Activated CD4-positive, CD25-positive, alpha-beta regulatory T cell (primary cell): ENCODE measurements around the gene TIMM21.

Experiments used
- DNase-seq, 4 experiments: peaks; one replicate each; lab custom pipeline; 2025; lab: John Stamatoyannopoulos, UW

Gene TIMM21

DNA sequence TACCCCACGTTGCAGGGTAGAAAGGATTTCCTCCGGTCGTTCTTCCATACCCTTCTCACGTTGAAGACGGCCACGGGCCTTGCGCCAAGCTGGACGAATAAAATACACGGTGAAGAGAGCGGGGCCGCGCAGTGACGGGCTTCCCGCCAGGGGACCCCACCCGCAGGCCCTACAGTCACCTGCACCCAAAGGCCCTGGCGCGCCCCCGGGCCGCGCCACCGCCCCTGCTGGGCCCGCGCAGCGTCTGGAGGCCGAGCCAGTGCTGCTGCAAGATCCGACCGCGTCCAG is 888 bp upstream of the TIMM21 start:
- DNase-seq = no peak

DNA sequence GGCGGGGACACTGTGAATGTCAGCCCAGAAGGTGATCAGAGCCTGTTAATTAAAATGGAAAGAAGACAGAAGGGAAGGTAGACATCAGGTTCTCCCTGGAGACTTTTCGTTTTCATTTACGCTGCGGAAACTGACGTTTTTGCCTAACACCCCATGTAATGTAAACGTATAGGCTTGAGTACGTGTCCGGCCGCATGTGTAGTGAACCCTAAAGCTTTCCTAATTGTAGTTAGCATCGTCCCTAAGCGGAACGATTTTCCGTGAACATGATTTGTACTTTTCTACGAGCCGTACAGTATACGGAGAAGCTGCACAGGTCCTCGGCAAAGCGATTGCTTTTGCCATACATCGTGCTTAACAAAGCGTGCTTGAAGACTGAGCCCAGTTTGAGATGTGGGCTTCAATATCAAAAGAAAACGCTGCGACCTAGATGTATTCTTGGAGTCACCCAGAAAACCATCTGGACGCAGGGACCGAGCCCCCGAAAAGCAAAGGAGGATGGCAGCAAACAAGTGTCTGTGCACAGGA is 284 bp downstream of the TIMM21 start:
- no peak for DNase-seq

DNA sequence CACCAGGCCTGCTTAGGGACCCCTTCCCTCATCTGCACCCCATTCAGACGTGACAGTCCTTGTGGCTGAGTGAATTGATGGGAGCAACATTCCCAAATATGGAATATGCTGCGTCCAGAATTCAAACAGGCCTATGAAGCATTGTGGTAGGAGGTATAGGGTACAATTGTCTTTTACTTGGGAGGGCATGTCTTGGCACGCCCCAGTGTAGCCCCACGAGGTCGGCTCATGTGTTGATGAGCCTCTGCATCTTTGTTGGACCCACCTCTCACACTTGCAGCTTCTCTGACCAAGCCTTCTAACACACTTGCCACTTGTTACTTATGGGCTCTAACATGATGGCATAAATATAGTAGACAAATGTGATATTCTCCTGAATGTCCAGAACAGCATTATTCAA is 1.6 kb downstream of the TIMM21 start:
- DNase-seq = no peak

DNA sequence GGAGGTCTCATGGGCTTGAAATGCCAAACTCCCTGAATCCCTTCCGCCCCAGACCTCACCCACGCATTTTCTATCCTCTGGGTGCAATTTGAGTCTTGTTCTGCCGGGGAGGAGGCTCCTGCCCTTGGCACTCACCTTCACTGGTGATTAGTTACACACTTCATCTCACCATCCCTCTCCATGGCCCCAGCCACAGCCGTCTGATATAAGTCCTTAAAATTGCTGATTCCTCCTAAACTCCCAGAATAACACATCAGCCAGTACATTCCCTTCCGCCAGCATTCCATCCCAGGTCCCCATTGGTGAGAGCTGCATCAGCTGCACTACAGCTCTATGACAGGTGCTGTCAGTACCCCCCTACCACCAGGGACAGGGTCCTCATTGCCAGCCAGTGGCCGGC is 3.9 kb downstream of the TIMM21 start:
- no peak for DNase-seq

DNA sequence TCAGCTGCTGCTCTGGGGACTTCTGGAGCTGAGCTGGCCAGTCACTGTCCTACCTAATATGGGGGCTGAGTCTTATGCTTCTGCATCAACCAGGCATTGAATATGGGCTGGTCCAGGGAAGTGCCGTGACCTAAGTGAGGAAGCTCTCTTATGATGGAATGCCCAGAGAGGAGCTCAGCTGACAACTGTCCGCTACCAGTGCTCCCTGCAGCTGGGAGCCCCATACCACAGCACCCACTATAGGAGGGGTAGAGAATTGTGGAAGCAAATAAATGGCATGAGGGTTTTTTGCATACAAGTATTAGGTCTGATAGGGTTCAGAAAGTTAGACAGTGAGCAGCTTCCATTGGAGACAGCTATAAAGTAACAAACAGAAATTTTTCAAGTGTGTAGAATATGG is 4.5 kb downstream of the TIMM21 start:
- DNase-seq = no peak

DNA sequence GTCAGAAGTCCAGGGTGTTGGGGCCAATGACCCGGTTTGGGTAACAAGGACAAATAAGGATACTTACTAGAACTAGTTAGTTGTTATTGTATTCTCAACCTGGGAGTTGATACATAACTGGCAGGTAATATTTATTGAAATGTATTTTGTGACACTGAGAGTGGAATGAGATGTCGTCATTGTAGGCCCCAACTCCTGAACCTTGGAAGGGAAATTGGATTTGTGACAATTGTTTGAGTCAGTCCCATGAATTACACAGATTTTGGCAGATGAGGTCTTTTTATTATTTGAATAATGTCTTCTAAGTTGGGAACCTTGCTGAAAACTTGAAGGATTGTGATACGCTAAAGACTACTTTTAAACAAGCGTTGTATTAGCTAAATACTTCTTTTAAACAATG is 5.1 kb downstream of the TIMM21 start:
- no peak for DNase-seq

DNA sequence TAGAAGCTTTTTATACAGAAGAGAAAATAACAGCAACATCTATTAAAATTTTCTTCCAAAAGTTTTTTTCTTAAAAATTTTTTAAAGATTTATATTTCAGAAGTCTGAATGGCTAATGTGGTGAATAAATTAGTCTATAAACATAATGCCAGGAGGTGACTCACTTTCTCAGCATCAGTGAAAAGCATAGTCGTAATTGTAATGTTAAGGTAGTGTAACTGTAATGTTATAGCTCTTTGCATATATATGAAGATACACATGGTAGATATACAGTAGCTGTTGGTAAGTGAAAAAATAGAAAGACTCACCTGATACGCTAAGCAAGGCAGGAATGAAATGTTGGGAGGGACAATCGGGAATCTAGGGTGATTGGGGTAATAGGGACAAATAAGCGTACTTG is 5.5 kb downstream of the TIMM21 start:
- DNase-seq = no peak

DNA sequence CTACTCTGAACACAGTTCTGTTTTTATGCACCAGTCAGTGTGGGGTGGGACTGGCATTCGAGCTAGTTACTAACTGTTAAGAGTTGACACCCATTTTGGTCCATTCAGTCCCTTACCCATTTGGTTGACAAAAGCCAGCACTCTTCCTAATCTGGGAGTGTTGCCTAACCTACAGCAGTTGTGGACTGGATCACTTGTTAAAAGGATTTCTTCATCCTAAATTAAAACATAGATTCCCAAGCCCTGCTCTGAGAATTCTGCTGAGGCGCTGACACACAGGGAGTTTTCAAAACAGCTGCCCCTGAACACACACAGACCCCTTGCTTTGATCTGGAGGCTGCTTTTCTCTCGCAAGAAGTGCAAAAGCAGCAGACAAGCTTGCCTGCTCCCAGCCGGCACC is 6.4 kb downstream of the TIMM21 start:
- DNase-seq = no peak

DNA sequence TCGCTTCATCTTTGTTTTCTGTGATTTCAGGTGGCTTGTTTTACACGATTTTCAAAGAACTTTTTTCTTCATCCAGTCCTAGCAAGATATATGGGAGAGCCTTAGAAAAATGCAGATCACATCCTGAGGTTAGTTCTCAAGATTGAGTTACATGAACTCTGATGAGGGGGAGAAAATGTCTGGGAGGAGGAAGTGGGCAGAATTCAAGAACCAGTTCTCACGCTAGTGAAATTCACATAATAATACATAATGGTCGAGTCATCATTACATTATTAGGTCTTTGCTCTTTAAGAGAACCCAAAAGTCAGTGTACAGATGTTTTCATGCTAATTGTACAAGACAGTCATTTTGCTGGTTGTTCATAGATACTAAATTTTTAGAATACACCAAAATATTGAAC is 7.0 kb downstream of the TIMM21 start:
- DNase-seq = no peak

DNA sequence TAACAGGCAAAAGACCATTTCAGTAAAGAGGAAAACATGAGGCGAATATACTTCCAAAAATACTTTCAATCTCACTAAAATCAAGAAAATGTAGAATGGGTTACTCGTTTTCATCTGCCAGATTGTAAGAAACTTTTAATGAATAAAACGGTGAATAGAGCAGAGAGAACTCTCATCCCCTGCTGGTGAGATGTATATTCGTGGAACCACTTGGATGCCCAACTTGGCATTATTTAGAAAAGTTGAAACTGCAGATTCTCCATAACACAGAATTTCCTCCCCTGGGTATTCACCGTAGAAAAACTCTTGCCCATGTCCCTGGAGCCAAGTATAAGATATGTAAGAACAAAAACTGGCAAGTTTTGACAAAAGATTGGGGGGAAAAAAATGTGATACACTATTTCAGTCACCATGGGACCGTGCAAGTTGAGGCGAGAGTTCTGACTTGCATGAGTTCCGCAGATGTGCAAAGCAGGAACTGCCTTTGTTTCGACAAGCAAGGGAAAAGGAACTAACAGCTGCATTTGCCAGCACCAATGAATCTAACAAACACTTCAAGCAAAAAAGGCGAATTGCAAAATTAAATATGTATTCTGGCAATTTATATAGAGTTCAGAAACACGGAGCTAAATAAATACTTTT is 14.8 kb downstream of the TIMM21 start:
- DNase-seq = no peak

DNA sequence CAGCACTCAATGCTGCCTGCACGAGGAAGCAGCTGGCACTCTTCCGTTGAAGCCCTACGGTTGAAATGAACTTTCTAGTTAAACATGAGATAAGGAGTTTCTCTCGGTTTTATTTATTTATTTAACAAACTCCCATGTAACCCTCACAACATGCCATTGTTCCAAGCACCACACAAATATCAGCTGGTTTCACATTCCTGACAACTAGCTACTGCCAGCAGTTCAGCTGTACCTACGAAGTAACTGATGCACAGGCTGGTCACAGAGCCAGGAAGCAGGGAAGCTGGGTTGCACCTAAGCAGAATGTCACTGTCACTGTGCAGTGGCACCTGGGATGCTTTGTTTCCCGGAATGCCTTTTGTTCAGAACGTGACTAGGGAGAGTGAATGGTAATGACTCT is 18.1 kb downstream of the TIMM21 start:
- DNase-seq = no peak

DNA sequence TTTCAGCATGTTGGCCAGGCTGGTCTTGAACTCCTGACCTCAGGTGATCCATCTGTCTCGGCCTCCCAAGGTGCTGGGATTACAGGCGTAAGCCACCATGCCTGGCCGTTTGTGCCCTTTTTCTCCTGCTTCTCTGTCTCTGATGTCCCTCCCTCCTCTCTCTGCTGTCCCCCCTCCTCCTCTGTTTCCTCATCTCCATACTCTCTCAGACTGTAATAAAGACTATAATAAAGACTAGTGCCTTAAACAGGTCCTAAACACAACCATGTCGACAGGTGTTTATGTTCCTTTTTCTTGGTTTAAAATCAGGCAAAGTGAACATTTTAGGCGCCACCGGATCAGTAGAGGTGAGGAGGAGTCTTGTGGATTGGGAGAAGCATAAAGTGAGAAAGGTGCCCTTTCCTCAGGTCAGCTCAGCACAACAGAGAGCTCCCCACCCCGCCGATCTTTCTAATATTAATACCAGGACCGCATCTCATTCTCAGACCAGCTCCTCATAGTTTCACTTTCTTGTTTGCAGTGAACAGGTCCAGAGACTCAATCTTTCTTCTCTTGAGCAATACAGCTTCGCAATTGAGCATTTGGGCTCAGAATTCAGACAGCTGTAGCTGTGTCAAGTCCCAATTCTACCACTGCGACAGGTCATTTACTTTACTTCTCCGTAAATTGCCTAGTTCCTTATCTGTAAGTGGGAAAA is 23.7 kb downstream of the TIMM21 start:
- DNase-seq = no peak

DNA sequence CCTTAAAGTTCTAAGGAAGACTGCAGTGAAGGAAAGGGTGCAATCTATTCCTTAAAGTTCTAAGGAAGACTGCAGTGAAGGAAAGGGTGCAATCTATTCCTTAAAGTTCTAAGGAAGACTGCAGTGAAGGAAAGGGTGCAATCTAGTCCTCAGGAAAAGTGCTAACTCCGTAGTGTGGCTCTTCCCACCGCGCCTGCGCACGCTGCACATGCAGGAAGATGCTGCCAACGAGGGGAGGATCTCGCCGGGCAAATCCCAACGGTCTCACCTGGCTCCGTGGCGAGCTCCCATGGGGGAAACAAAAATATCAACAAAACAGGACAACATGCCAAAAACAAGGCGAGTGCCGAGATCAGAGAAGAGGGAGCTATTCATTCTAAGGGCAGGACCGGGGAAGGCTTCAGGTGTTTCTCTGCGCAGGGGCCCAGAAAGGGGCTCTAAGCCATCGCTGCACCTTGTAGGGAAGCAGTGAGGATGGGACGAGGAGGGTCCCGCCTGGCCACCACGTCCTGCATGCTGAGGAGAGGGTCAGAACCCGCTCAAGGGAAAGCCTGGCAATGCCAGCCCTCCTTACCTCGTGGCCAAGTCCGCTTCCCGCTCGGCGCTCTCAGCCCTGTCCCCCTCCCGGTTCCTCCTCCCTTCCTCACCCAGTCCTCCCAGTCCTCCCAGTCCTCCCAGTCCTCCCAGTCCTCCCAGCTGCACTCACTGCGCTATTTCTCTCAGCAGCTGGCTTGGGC is 24.5 kb downstream of the TIMM21 start:
- no peak for DNase-seq

DNA sequence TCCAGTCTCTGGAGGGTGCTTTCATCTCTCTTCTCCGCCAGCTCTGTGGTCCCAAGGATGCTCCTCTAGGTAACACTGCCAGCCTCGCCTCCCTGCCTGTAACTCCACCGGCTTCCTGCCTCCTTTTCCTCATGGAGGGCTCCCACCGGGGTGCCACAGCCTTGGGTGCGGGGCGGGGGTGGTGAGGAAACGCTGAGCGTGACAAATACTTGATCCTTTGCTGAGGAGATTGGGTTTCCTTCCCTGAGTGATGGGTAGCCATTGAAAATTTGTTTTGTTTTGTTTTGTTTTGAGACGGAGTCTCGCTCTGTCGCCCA is 25.1 kb downstream of the TIMM21 start:
- no peak for DNase-seq

DNA sequence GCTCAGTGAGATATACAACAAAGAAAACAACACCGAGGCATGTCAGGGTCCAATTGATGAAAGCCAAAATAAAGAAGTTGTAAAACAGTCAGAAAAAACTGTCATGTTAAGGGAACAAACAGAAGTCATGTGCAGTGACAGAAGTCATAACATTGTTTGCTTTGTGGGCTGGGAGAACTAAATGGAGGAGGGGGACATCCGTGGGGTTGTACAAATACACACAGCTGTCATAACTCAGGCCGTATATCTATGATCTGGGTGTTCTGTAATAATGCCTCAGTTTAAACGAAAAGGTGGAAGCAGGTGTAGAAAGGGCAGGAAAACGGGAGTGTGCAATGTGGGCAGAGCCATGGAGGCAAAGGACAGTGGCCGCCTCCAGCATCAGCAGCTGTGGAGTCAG is 27.3 kb downstream of the TIMM21 start:
- no peak for DNase-seq

DNA sequence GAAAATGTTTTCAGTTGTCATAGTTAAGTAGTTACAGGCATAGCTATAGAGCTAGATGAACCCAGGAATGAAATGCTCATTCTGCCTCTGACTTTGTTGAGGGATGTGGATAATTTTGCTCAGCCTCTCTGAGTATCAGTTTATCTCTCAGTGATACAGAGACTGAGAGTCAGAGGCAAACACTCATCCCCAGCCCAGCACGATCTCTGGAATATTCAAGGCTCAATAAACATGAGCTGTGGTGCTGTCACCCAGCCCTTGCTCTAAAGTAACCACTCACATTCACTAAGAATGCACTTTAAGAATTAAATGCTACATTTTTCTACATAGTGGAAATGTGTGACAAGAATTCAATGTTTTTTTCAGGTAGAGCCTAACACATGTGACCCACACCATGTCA is 30.6 kb downstream of the TIMM21 start:
- no peak for DNase-seq

DNA sequence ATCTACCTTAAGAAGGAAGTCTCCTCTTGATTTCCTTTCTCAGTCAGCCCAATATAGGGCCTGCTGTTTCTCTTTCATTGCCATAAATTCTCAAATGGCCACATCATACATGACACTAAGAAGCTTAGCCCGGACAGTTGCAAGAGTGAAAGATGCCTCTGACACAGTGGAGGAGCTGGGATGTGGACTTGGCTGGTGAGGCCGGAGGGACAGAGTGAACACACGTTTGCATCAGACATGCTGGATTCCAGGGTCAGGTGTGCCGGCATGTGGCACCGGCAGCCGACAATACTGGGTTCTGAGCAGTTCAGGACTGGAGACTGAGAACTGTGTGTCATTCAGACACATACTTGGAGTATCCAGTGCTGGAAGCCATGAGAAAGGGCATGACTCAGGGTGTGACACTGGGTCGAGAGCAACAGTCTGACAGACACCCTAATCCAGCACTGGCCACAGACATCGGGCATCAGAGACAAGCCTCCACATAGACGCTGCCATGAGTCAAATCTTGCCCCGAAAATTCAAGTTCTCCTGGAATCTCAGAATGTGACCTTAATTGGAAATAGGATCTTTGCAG is 31.4 kb downstream of the TIMM21 start:
- DNase-seq = no peak

DNA sequence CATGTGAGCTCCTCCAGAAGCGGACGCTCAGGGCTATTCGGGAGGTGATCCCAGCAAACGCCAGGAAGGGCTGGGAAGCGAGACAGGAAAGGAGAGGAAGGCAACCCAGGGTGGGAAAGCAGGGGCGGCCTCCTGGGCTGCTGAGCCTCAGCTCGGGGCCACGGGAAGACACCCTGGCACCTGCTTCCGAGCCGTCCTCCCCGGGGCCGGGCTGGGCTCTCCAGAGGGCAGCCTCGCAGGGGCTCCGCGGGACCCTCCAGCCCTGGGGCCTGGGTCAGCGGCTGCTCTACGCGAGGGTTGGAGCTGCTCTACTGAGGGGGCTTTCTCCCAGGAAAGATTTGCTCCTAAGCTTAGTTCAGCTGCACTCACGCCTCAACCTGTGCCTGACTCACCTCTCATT is 34.0 kb downstream of the TIMM21 start:
- DNase-seq = no peak

DNA sequence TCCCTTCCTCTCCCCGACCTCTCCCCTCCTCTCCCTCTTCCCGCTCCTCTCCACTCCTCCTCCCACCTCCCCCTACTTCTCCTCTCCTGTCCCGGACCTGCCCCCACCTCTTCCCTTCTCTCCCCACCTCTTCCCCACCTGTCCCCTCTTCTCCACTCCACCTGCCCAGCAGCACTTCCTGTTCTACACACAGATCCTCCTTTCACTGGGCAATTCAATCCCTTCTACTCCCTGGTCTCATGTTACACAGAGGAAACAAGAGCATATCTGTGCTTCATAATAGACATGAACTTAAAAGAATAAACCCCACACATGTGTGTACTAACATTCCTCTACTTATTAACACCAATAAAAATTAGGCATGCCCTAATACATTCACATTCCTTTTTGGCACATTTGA is 34.8 kb downstream of the TIMM21 start:
- DNase-seq = no peak

DNA sequence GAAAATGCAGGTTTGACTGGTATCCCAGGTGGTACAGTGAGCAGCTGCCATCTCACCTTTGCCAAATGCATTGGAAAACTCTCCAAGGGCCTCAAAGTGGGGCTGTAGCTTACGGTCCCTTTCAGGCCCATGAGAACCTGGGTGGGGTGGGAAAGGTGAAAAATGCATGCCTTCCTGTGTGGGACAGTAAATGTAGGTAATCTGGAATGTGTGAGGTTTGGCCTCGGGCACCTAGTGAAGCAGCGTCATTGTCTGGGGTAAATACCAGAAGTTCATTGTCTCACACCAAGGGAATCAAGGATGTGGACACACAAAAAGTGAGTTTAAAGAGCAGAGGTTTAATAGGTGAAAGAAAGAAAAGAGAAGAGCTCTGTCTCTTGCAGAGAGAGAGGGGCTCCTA is 36.6 kb downstream of the TIMM21 start:
- DNase-seq = no peak

DNA sequence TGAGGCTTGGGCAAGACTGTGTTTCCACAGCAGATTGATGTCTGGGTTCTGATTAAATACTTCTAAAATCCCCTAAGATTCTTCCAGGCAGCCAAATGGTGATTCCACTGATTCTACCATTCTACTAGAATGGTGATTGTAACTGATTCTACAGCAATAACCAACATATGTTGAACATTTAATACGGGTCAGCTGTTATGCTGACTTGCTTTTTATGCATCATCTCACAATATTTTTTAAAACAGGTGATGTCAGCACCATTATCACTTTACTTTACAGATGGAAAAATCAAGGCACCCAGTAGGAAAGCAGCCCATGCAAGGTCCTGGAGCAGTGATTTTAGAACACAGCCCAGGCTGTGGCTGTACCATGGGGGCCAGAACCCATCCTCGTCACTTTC is 37.5 kb downstream of the TIMM21 start:
- DNase-seq = no peak

DNA sequence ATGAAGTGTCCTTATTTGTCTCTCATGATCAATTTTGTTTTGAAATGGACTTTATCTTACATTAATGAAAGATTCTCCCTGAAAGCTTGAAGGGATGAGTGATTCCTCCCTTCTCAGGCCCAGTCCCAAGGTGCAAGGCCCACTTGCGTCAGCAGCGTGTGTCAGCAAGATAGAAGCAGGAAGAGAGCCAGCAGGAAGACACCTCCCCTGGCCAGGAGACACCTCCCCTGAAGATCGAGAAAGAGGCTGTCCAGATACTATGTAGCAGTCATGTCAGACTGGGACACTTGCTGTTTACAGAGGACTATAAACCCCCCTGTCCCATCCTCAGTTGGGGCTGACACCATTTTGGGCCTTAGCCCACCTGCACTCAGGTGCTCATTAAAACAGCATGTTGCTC is 38.3 kb downstream of the TIMM21 start:
- no peak for DNase-seq

DNA sequence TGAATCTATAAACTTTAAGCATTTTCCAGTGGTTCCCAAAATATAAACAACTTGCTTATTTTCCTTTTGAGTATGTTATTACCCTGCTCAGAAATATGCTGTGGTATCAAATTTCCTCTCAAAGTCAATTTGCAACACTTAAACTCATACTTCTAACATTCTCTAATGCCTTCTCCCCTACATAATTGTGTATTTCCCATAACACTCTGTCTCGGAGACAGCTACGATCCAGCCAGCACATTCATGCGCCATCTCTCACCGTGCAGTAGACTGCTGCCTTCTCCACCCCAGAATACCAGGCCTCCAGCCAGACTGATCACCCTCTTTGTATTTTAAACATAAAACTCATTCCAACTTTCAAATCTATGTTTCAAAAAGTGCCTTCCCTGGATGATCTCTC is 41.8 kb downstream of the TIMM21 start:
- DNase-seq = no peak
